ENCODE measurements around the gene ACTR2. TPM values are rescaled to one million over a fixed set of nuclear protein-coding genes. Genes with fewer than 3 reads are reported as not detected.

The ACTR2 gene
- total and polyA plus RNA-seq, 2 of the 13 experiments (the other 11 are each of a cell fraction or from before 2014, with no cell fraction given), result 51.2 to 100 TPM

DNA sequence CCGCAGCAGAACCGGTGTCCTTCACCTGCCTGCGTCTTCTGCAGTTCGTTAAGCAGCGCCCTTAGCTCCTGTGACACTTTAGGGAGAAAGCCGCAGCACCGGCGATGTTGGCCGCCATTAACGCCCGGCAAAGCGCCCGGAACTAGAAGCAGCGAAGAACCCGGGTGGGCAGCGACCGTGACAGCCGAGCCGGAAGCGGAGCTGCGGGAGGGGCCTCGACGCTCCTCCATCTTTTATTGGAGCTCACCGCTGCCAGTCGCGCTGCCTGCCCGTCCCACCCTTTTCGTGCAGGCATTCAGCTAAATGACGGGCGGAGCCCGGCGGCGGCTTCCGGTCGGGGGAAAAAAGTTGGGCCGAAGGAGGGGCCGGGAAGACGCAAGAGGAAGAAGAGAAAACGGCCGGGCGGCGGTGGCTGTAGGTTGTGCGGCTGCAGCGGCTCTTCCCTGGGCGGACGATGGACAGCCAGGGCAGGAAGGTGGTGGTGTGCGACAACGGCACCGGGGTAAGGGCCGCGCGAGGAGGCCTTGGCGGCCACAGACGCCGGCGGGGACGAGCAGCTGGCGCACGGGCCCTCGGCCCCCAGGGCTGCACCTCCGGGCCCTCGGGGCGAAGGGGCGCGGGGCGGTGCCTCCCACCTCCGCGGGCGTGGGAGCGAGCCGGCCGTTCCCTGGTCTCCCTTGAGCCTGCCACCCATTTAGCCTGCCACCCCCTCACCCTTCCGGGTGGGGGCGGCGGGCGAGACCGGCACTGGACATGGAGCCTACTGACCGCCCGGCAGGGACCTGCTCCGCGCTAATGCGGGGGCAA is at the start of gene ACTR2 (continued):
- TF ChIP-seq, protein P1, sequence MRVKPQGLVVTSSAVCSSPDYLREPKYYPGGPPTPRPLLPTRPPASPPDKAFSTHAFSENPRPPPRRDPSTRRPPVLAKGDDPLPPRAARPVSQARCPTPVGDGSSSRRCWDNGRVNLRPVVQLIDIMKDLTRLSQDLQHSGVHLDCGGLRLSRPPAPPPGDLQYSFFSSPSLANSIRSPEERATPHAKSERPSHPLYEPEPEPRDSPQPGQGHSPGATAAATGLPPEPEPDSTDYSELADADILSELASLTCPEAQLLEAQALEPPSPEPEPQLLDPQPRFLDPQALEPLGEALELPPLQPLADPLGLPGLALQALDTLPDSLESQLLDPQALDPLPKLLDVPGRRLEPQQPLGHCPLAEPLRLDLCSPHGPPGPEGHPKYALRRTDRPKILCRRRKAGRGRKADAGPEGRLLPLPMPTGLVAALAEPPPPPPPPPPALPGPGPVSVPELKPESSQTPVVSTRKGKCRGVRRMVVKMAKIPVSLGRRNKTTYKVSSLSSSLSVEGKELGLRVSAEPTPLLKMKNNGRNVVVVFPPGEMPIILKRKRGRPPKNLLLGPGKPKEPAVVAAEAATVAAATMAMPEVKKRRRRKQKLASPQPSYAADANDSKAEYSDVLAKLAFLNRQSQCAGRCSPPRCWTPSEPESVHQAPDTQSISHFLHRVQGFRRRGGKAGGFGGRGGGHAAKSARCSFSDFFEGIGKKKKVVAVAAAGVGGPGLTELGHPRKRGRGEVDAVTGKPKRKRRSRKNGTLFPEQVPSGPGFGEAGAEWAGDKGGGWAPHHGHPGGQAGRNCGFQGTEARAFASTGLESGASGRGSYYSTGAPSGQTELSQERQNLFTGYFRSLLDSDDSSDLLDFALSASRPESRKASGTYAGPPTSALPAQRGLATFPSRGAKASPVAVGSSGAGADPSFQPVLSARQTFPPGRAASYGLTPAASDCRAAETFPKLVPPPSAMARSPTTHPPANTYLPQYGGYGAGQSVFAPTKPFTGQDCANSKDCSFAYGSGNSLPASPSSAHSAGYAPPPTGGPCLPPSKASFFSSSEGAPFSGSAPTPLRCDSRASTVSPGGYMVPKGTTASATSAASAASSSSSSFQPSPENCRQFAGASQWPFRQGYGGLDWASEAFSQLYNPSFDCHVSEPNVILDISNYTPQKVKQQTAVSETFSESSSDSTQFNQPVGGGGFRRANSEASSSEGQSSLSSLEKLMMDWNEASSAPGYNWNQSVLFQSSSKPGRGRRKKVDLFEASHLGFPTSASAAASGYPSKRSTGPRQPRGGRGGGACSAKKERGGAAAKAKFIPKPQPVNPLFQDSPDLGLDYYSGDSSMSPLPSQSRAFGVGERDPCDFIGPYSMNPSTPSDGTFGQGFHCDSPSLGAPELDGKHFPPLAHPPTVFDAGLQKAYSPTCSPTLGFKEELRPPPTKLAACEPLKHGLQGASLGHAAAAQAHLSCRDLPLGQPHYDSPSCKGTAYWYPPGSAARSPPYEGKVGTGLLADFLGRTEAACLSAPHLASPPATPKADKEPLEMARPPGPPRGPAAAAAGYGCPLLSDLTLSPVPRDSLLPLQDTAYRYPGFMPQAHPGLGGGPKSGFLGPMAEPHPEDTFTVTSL (CRISPR knock-in tag; IDR thresholded peaks at IDR 0.05; ENCODE audit: borderline replicate concordance), result peak; percentile 87
- TF ChIP-seq MED13 (CRISPR knock-in tag; IDR thresholded peaks at IDR 0.05), result 0 out of 2 replicates have a peak, but pooled peaks have one; percentile 56

DNA sequence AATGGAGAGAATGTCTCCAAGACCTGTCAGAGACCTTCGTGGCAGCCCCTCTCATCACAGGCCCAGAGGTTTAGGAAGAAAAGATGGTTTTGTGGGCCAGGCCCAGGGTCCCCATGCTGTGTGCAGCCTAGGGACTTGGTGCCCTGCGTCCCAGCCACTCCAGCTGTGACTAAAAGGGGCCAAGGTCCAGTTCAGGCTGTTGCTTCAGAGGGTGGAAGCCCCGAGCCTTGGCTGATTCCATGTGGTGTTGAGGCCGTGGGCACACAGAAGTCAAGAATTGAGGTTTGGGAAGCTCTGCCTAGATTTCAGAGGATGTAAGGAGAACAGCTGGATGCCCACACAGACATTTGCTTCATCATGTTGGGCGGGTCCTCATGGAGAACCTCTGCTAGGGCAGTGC is 45.1 kb upstream of the ACTR2 start:
- H3K4me2 ChIP-seq (ENCODE audit: low read depth, low read length), result peak overlapping the region; percentile 10; the same call in 1 of the 2 replicates
- H3K27ac ChIP-seq (ENCODE audit: extremely low read length, insufficient read depth, low read length), result no peak overlapping the region
- H3K9ac ChIP-seq (ENCODE audit: insufficient read depth, low read depth, low read length), result no peak overlapping the region
- ATAC-seq, result peak; percentile 18; the same call in 2 of the 3 replicates
- POLR2A ChIA-PET, result interaction anchor here (1.1 kb wide), 1 partner anchor 45 kb away, joined by 3 read pairs; the partner anchor contains the start of gene ACTR2
- DNase-seq (ENCODE audit: low spot score), result peak; percentile 32
- H3K79me2 ChIP-seq (ENCODE audit: insufficient read depth, low read length), result no peaks in the 10 kb centered on the region
- H3K36me3 ChIP-seq (replicated peaks in 1 of 2; ENCODE audit: control insufficient read depth in 1 of 2, insufficient read depth in 2 of 2, low read length in 2 of 2), result no peaks in the 10 kb centered on the region
- CTCF ChIA-PET (ENCODE audit: low intra/inter-chr PET ratio, low total read pairs), result no interaction called here
- no TSS peak for BruUV-seq (replicated peaks)
- peaks cover 42% of the 10 kb centered on the region for H3K4me1 ChIP-seq (ENCODE audit: insufficient read depth, low read length)
- H4K20me1 ChIP-seq (ENCODE audit: insufficient read depth, low read length), result no peaks in the 10 kb centered on the region
- whole genome bisulfite sequencing (ENCODE audit: low lambda C conversion rate), result 5% methylated on average over 5 of the region's 5 CpGs
- H3K9me3 ChIP-seq (ENCODE audit: low read length), result no peaks in the 10 kb centered on the region
- intact Hi-C loops (cut with micrococcal nuclease; ENCODE audit: unreplicated experiment) (loop anchor here (10.0 kb wide), 1 partner anchor 392 kb away; no protein-coding TSS in a partner anchor), in situ Hi-C loops (cut with HindIII; ENCODE audit: extremely low pct_ligation_motif_present, low pct_unique_long_range_greater_than_20kb) (loop anchor here (25.0 kb wide), 1 partner anchor 270 kb away; no protein-coding TSS in a partner anchor)
- H3K27me3 ChIP-seq (ENCODE audit: control insufficient read depth in 1 of 2, insufficient read depth in 2 of 2, low read length in 2 of 2), result peaks cover 3 to 9% of the 10 kb centered on the region in 2 experiments; a peak in 4 of 5 replicates
- H2AFZ ChIP-seq (ENCODE audit: low read length), result no peak overlapping the region
- no peak overlapping the region for H3K4me3 ChIP-seq (replicated peaks in 1 of 3; ENCODE audit: insufficient read depth in 1 of 3, low read depth in 2 of 3, low read length in 3 of 3)
- no peak for FAIRE-seq
- TF ChIP-seq SRY (CRISPR knock-in tag; IDR thresholded peaks at IDR 0.05), result no peak
- TF ChIP-seq ZNF605 (CRISPR knock-in tag; IDR thresholded peaks at IDR 0.05), result peak; percentile 62; the same call in 1 of the 2 replicates
- peak; percentile 44; the same call in 1 of the 2 replicates for TF ChIP-seq ZNF350 (CRISPR knock-in tag; IDR thresholded peaks at IDR 0.05; ENCODE audit: borderline replicate concordance, low read depth)
- peak; percentile 91 for TF ChIP-seq HNF4A (CRISPR knock-in tag; IDR thresholded peaks at IDR 0.05)
- peak; percentile 79 for TF ChIP-seq ZNF280D (CRISPR knock-in tag; IDR thresholded peaks at IDR 0.05)

Data from HepG2 (cell line).